GM19467 (cell line): Measurements from ENCODE around the gene CHCHD3.
"Not testable (repeated sequence)": the region's sequence is repeated elsewhere in the genome, so short reads cannot be mapped to it uniquely, and the experiment has no call there.

ENCODE experiments used
- ATAC-seq: cut with Tn5 transposase; IDR thresholded peaks from one replicate; pipeline ENCODE4 v1.9.1; 2021; ENCODE audit warnings: mild to moderate bottlenecking, moderate library complexity; ENCODE audit not compliant: unreplicated experiment

The CHCHD3 gene

DNA sequence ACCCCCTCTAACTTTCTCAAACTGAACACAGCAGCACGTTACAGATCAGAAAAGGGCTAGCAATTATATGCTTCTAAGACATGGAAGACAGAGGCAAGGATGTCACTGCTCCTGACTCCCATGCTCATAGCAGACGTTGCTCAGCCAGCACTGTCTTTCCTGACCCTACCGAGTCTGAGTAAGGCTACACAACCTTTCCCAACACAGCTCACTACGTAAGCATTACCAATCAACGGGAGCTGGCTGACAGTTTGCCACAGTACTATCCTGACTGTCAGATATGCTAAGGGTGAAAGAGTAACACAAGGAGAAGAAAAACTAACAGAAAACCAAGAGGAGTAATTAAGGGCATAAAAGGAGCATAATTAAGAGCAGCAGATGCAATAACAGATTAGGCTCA is 171.2 kb downstream of the CHCHD3 start:
- ATAC-seq: no peak

DNA sequence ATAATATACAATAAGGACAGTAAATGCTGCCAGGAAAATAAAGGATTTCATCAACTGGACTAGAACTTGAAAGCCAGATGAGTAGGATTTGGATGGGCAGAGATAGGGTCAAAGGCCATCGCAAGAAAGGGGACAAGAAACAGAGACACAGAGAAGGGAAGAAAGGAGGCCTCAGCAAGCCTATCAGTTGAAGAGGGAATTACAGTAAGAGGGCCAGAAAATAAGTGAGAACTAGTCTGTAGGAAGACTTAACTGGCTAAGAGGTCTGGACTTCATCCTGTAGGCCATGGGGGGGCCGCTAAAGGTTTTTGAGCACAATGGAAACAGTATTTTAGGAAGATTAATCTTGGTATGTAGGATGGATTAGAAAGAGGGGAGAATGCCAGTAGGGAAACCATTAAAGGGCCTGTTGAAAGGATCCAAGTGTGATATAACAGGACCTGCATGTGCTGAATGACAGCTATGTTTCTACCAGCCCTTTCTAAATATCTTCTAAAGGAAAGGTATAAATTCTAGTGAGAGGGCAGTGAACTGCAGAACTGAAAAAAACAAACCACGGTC is 174.4 kb downstream of the CHCHD3 start:
- ATAC-seq: no peak

DNA sequence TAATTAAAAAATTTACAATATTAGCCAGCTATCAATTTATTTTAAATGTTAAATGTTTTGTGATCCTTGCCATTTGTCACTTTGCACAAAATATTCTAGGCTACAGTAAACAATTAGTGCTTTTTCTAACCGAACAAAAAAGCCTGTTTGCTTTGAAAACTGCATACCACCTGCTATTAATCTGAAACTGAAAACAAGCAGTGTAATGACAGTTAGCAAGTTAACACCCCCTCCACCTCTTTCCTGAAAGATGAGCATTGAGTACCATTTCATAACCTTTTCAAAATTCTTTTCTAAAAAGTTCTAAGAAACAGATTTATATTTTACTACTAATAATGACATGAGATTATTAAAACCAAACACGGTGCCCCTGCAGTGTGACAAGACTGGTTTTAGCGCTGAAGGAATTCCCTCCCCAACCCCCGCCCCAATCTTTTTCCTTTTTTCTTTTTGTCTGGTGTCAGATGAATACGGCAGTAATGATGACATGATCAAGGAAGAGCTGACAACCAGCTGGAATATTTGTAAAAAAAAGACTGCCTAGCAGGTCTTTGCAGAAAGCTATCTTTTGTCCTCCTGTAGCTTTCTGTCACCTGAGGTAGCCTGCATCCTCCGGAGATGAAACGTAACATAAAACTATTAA is 175.6 kb downstream of the CHCHD3 start:
- ATAC-seq: no peak

GRCh38 chr7:132905136-132905535 is 176.8 kb downstream of the CHCHD3 start:
- not testable (repeated sequence) for ATAC-seq

DNA sequence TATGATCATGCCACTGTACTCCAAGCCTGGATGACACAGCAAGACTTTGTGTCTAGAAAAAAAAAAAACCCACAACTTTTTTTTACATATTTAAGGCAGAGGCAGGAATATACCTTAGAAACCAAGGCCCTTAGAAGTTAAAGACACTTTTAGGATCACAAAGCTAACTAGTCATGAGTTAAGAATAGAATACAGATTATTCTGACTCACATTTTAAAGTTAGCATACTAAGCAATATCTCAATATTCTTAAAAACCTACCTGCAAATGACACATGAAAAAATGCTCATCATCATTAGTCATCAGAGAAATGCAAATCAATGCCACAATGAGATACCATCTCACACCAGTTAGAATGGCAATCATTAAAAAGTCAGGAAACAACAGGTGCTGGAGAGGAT is 177.7 kb downstream of the CHCHD3 start:
- ATAC-seq: no peak

- ATAC-seq: not testable (repeated sequence)
These were observed 179.6 kb downstream of the CHCHD3 start for GRCh38 chr7:132902294-132902693.

- ATAC-seq: no peak
These were observed 180.6 kb downstream of the CHCHD3 start for GRCh38 chr7:132901241-132901640.

DNA sequence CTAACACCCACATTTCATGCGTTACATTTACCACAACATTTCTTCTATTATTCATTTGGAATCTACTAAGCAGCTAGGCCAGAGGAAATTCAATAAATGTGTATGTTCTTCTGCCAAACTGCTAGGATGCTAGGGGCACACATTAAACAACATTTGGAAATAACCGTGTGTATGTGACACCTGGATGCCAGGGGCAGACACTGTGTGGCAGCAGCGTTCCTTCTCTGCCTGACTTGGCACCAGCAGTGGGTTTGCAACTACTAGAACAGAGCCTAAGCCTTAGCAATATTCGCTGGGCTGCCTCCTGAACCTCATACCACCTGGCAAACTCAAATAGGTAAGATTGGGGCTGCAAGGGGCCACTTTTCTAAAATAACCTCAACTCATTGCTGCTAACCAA is 182.1 kb downstream of the CHCHD3 start:
- no peak for ATAC-seq

DNA sequence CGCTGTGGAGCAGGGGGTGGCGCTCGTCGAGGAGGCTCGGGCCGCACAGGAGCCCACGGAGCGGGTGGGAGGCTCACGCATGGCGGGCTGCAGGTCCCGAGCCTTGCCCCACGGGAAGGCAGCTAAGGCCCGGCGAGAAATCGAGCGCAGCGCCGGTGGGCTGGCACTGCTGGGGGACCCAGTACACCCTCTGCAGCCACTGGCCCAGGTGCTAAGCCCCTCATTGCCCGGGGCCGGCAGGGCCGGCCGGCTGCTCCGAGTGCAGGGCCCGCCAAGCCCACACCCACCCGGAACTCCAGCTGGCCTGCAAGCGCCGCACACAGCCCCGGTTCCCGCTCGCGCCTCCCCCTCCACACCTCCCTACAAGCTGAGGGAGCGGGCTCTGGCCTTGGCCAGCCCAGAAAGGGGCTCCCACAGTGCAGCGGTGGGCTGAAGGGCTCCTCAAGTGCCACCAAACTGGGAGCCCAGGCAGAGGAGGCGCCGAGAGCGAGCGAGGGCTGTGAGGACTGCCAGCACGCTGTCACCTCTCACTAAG is 183.2 kb downstream of the CHCHD3 start:
- not testable (repeated sequence) for ATAC-seq

DNA sequence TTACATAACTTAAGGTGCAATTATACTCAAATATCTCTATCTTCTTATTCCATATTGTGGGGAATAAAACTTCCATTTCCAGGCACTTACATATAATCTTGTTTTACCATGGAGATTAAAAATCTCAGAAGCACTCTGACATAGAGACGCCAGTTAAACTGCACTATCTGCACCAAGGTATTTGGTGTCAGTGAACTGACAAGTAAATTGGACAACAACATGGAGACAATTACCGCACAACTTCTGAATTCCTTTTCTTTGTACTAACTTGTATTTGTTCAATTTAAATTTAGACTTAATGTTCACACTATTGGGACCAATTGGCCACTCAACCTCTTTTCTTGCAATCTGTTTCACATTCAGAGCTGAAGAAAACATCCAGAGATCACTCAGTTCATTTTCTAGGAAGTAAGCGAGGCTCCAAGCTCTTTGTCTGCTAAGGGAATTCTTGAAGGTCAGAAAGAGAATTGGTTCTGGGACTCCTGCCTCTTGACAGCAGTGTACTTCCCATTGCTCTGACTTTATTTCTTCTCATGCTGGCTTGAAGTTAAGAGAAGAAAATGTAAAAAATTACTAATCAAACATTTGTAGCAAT is 184.7 kb downstream of the CHCHD3 start:
- ATAC-seq: no peak

GRCh38 chr7:132895231-132895630 is 186.7 kb downstream of the CHCHD3 start:
- ATAC-seq: no peak

DNA sequence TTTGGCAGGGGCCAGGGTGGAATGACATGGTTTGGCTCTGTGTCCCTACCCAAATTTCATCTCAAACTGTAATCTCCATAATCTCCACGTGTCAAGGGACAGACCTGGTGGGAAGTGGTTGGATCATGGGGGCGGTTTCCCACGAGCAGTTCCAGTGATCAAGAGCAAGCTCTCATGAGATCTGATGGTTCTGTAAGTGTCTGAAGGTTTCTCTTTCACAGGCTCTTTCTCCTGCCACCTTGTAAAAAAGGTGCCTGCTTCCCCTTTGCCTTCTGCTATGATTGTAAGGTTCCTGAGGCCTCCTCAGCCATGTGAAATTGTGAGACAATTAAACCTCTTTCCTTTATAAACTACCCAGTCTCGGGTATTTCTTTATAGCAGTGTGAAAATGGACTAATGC is 188.3 kb downstream of the CHCHD3 start:
- ATAC-seq: no peak

DNA sequence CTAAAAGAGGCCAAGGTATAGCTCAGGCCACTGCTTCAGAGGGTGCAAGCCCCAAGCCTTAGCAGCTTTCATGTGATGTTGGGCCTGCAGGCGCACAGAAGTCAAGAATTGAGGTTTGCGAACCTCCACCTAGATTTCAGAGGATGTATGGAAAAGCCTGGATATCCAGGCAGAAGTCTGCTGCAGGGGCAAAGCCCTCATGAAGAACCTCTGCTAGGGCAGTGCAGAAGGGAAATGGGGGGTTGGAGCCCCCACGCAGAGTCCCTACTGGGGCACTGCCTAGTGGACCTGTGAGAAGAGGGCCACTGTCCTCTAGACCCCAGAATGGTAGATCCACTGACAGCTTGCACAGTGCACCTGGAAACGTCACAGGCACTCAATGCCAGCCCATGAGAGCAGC is 189.1 kb downstream of the CHCHD3 start:
- not testable (repeated sequence) for ATAC-seq

DNA sequence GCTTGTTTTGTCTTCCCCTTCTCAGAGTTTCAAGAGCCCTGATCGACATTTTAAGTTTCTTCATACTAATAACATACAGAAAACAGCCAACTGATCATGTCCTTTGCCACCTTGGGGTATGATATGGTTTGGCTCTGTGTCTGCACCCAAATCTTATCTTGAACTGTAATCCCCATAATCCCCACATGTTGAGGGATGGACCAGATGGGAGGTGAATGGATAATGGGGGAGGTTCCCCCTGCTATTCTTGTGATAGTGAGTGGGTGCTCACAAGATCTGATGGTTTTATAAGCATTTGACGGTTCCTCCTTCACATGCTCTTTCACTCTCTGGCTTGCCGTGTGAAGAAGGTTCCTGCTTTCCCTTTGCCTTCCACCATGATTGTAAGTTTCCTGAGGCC is 190.3 kb downstream of the CHCHD3 start:
- no peak for ATAC-seq

DNA sequence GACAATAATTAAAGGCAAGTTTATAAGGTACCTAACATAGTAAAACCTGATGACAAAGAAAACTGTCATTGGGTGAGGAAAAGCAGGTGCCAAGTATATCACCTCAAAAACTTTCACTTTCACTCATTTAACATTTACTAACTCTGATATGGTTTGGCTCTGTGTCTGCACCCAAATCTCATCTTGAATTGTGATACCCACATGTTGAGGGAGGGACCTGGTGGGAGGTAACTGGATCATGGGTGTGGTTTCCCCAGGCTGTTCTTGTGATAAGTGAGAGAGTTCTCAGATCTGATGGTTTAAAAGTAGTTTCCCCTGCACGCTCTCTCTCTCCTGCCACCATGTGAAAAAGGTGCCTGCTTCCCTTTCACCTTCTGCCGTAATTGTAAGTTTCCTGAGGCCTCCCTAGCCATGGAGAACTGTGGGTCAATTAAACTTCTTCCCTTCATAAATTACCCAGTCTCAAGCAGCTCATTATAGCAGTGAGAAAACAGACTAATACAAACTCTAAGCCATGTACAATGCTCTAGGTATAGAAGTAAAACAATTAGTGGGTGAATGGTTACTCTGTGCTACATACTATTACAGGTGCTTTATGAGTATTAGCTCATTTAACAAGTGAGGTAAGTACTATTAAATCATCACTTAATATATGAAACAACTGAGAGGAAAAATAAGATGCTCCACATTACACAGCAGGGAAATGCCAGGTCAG is 199.0 kb downstream of the CHCHD3 start:
- ATAC-seq: no peak

GRCh38 chr7:132881317-132881716 is 200.6 kb downstream of the CHCHD3 start:
- no peak for ATAC-seq

DNA sequence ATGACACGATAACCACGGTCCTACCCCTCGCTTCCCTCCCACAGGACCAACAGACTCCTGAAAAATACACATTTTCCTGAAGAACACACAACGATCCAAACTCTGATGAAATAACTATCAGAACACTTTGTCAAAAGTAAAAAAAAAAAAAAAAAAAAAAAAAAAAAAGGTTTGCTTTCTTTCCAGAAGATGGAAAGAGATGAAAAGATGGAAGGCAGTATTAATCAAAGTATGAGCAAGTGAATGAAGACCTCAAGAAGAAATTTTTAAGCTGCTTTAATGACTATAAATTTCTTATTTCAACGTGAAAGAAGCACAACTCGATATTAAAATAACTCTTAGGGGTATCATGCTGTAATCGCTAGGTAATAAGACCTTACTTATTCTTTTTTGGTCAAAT is 202.3 kb downstream of the CHCHD3 start:
- no peak for ATAC-seq

GRCh38 chr7:132878204-132878919 is 203.5 kb downstream of the CHCHD3 start:
- ATAC-seq: no peak

GRCh38 chr7:132877573-132877972 is 204.3 kb downstream of the CHCHD3 start:
- no peak for ATAC-seq

- ATAC-seq: no peak
These were observed 205.3 kb downstream of the CHCHD3 start for GRCh38 chr7:132876576-132876975.

DNA sequence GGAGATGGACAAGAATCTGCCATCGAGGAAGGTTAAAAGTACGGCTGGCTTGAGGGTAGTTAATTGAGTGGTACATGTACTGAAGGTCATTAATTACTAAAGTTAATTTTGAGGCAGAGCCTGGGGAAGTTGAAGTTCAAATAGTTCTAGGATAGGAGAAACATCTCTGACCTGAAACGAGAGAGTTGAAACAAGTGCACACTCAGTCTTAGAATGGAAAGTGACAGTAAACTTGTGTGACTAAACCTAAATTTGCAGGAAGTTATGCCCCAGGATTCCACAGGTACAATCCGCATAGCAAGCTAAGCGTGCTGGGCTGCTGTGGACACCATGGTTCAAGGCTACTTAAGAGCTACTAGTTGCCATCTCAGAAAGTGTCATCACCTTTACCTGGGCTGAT is 209.9 kb downstream of the CHCHD3 start:
- ATAC-seq: no peak
